GM19467 (cell line): Measurements from ENCODE around the gene BCKDK.
A peak's percentile ranks its signal among the peaks of the same experiment; 100 is the strongest.
"Not testable (repeated sequence)": the region's sequence is repeated elsewhere in the genome, so short reads cannot be mapped to it uniquely, and the experiment has no call there.

Source experiments
- ATAC-seq: cut with Tn5 transposase; IDR thresholded peaks from one replicate; pipeline ENCODE4 v1.9.1; 2021; ENCODE audit warnings: mild to moderate bottlenecking, moderate library complexity; ENCODE audit not compliant: unreplicated experiment

Gene BCKDK

DNA sequence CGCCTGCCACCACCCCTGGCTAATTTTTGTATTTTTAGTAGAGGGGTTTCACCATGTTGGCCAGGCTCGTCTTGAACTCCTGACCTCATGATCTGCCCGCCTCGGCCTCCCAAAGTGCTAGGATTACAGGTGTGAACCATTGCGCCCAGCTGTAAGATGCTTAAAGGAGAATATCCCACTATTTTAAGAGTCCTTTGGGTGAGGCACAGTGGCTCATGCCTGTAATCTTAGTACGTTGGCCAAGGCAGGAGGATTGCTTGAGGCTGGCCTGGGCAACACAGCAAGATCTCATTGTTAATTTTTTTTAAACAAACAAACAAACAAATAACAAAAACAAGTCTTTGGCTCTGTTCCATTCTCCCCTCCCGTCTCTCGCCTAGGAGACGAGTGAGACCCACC lies 32.9 kb downstream of the BCKDK start:
- ATAC-seq = not testable (repeated sequence)

DNA sequence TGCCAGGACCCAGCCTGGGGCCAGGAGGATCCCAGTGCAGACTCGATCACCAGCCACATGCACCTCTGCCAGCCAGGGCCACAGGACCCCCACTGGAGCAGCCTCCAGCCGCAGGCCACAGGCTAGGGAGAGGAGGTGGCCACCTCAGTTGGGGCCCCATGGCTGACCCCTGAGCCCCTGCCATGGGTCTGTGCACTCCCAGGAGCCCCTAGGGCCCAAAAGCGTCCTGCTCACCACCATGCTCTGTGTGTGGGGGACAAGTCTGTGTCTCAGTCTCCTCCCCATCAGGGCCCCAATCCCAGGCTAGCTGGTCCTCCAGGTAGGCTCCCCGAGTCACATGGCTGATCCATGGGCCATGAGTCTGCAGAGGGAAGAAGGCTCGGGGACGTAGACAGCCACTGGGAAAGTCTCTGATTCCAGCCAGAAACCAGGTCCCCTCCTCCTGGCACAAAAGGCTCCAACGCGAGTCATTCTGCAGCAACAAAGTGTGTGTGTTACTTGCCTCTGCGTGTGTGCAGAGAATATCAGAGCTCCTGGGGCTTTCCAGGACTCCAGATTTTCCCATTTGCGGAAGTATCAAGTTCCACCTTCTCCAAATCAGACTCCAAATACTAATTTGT lies 33.4 kb downstream of the BCKDK start:
- ATAC-seq = no peak

DNA sequence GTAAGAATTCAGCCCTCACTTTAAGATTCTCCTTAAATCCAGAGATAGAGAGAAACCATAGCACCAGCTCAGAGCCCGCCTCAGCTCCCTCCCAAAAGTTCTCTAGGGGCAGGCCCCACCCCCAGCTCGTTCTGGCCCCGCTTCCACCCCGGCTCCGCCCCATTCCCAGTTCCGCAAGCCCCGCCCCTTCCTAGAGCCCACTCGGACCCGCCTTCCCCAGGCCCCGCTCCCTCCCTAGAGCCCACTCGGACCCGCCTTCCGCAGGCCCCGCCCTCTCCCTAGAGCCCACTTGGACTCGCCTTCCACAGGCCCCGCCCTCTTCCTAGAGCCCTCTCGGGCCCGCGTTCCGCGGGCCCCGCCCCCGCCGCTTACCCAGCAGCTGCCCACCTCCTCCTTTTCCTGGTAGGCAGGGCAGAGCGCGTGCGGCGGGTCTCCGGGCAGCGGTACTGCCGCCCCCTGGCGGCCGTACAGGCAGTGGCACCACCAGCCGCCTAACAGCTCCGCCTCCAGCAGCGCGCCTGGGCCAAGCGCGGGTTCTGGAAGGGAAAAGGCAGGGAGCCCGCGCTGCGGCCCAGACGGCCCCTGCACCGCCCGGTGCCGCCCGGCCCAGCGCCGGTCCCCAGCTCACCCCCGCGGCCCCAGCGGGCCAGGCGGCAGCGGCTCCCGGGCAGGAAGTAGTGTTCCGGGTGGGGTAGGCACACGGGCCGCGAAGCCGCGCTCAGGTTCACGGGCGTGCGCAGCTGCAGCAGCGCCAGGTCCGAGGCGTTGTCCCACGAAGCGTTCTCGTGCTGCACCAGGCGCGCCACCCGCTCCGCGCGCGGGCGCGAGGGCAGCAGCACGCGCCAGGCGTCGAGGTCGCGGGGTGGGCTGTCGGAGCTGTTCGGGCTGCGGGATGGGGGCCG lies 34.2 kb downstream of the BCKDK start:
- ATAC-seq = peak; percentile 82

DNA sequence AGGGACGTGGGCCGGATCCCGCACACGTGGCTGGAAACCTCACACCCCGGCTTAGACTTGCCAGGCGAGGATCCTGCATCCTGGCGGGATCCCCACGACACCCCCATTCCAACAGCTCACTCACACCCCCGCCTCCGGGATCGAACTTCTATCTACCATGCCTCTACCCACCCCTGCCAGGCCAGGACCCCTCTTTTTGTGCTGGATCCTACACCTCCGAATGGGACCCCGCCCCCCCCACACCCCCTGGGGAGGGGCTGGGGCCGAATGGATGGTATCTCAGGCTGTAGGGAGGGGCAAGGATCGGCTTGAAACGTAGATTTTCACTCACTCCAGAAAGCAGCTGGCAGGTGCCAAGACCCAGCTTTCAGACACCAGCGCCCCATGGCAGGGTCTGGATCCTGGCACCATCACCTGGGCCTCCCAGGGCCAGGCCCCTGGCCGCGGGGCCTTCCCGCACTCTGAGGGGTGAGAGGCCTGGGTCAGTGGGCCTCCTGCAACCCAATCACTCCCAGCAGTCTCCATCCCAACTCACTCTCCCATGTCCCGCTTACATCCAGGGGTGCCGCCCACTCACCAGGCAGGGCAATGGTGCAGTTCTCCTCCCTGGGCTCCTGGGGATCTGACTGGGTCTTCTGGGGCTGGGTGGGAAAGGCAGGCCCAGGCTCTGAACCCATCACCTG lies 35.0 kb downstream of the BCKDK start:
- no peak for ATAC-seq

DNA sequence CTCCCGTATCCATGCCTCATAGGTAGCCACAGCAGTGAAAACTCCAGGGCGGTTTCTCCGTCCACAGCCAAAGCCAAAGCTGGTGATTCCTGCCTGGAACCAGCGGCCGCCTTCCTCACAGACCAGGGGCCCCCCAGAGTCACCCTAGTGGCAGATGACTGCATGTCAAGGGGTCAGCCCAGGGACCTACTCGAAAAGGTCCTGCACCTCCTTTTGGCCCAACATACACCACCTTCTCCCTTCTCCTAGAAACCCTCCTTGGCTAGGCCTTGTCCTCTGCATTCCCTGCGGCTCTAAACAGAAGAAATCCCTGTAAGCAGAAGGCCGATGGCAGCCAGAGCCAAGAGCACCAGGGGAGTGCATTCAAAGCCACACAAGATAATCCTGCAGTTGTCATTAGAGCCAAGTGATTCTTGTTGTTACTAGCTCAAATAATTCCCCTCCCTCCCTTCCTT lies 35.5 kb downstream of the BCKDK start:
- no peak for ATAC-seq

DNA sequence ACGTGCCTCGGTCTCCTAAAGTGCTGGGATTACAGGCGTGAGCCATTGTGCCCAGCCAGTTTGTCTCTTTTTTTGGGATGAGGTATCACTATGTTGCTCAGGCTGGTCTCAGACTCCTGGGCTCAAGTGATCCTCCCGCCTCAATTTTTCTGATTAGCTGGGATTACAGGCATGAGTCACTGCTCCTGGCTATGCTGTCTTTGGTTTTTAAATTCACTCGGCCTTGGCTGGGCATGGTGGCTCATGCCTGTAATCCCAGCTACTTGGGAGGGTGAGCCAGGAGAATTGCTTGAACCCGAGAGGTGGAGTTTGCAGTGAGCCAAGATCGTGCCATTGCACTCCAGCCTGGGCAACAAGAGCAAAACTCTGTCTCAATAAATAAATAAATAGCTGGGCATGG lies 36.2 kb downstream of the BCKDK start:
- ATAC-seq = not testable (repeated sequence)

DNA sequence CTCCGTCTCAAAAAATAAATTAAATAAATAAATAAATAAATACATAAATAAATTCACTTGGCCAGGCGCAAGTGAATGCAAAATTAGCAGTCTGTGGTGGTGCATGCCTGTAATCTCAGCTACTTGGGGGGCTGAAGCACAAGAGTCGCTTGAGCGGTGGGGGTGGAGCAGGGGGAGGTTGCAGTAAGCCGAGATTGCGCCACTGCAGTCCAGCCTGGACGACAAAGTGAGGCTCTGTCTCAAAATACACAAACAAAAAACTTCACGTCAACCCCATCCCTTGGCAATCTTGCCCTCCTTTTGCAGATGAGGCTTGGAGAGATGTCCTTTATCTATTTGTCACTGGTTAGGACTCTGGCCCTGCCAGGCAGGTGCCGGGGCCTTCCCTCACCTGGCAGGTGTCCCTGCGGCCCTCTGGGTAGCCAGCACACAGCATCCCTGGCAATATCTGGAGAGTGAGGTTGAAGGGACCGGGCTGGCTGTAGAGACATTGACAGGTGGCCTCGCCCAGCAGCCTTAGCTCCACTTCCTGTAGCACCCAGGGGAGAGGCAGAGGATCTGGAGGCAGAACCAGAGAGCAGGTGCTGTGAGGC lies 37.3 kb downstream of the BCKDK start:
- no peak for ATAC-seq

DNA sequence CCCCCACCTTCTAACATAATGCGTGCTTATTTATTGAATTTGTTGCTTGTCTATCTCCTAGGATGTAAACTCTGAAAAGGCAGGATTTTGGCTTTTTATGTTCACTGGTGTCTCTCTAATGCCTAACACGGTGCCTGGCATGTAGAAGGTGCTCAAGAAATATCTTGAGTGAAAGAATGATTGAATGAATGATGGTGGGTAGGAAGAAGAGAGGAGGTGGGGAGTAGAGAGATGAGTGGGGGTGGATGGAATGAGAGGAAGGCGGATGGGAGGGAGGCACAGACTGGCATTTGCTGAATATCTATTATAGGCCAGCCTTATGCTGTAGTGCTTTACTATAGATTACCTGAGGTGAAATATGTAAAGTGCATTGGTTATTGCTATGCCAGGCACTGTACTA lies 39.4 kb downstream of the BCKDK start:
- no peak for ATAC-seq

DNA sequence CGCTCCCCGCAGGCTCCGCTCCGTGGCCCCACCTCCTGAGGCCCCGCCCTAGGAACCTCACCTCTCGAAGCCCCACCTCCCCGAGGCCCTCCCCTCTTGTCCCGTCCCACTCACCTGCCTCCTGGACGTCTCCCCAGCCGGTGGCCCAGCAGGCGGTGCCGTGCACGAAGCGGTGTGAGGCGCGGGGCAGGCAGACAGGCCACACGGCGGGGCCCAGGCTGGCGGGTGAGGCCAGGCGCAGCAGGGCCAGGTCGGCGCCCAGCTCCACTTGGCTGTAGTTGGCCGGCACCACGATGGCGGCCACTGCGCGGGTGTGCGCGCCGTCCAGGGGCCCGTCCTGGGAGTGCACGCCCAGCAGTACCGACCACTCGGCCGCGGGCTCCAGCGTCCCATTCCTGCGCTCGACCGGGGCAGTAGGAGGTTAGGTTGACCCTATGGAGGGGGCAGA lies 40.1 kb downstream of the BCKDK start:
- no peak for ATAC-seq

DNA sequence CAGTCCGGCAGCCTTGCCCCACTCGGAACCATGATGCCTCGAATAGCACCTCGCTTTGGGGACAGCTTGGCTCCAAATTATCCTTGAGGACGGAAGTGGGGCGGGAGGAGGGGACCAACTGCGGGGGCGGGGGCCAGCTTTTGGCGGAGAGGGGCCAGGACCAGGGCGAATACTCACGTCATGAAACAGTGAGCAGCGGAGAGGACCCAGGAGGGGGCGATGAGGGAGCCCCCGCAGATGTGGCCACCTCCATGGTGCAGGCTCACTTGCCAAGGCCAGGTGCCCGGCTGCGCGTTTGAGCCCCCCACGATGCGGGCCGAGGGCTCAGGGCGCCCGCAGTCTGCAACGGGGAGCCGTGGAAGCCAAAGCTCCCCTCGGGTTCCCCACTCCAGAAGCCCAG lies 40.7 kb downstream of the BCKDK start:
- no peak for ATAC-seq

DNA sequence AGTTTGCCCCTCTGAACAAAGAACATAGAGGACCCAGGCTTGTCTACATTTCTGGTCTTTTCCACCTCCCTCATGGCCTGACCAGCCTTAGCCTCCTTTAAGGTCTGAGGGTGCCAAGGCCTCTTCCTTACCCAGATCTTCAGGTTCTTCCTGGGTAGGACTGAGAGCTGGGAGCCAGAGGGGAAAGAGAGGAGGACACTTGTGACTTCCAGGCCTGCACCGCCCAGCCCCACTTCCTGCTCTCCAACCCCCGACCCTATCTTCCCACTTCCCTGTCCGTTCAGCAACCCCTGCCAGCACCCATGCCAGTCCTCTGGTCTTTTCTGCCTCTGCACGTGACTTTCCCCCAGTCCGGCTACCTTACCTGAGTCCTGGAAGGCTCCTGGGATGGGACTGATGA lies 41.1 kb downstream of the BCKDK start:
- ATAC-seq = no peak

DNA sequence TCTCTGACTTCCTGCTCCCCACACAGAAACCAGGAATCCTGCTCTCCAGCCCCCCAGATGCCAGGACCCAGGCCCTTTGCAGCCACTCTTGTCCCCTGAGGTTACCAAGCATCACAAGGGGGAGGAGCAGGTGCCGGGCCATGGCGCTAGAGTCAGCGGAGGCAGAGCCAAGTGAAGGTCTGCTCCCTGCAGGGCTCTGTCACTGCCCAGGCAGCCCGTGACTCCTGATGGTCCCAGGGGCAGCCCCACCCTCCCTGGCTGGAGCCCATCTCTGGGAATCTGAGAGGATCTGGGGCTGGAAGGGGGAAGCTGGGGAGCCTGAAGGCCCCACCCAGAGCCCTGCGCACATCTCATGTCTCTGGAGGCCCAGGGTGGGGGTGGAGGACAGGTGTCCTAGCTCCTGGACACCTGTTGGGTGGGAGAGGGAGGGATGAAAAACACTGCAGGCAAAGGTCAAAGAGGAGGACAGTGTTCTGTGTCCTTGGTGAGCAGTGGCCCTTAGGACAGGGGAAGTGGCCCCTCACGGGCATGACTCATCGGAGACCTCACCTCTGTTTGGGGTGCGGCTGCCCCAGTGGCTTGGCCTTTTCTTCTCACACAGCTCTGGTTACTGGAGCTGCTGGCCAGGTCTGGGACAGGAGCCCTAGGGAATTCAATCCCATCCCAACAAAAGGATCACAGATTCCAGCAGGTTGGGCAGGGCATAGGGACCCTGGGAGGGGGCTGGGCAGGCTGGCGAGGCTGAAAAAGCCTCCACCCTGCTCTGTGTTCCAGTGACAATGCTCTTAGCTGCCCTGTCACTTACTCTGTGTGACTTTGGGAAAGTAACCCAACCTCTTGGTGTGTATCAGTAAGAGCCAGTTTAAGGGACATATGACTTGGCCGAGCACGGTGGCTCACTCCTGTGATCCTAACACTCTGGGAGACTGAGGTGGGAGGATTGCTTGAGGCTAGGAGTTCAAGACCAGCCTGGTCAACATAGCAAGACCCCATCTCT lies 42.0 kb downstream of the BCKDK start, which contains the start of gene PRSS36:
TSS of gene PRSS36 (minus strand) at position 173 of the 997 bp plus-strand sequence. CDS start at position 142, 31 bp downstream.
- ATAC-seq = no peak

DNA sequence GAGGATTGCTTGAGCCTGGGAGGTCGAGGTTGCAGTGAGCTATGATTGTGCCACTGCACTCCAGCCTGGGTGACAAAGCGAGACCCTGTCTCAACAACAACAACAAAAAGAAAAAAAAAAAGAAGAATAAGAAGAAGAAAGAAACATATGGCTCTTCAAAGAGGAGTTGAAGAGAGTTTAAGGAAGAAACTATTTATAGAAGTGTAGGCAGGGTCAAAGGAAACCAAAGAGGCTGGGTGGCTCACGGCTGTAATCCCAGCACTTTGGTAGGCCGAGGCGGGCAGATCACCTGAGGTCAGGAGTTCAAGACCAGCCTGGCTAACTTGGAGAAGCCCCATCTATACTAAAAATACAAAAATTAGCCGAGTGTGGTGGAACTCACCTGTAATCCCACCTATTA lies 42.8 kb downstream of the BCKDK start:
- ATAC-seq = not testable (repeated sequence)

DNA sequence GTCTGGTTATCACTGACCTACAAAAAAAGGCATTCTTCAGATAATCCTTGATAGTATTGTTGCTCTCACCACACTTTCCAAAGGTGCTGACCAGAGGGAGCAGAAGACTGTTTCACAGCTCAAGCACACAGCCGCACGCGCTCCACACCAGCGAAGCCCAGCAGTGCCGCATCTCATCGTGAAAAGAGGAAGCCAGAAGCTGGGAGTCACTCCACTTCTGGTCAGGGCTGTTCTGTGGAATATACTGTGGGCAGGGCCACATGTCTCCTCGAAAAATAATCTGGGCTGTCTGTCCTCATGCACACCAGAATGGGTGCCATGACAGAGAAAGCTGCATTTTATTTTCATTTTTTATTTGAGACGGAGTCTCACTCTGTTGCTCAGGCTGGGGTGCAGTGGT lies 49.0 kb downstream of the BCKDK start:
- ATAC-seq = no peak
